ENCODE results near the gene PMCH. TPM values are rescaled to one million over a fixed set of nuclear protein-coding genes. Genes with fewer than 3 reads are reported as not detected.

The PMCH gene
- total RNA-seq, 1 experiment from 2014 or later, result not detected

DNA sequence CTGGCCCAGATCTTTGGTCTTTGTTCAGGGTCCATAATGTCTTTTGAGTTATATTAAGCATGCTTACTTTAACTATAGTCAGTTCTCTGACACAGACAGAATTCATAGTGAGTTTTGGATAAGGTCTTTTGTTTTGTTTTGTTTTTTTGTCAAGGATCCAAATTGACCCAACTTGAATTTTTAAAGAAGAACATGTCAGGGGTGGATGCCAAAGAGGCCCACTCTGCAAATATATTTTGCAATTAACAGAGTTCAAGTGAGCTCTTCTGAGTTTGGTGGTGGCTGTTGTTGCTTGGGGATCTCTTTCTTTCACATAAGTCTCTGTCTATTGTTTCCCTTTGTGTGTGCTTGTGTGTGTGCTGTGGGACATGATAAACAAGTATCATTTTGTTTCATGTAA, 34.4 kb upstream of the PMCH start:
- ChIA-PET POLR2A (no interaction called here), CTCF (interaction anchor here (1.2 to 2.3 kb wide), 2 partner anchors 292 to 579 kb away, joined by 3 to 5 read pairs; no protein-coding TSS in a partner anchor)
- no peak for ATAC-seq
- peaks cover 17% of the 10 kb centered on the region for H3K4me1 Mint-ChIP-seq
- H3K9me3 Mint-ChIP-seq, result peaks cover 17% of the 10 kb centered on the region
- H3K4me3 Mint-ChIP-seq, result no peak overlapping the region
- H3K36me3 Mint-ChIP-seq, result peaks cover 6% of the 10 kb centered on the region; the same call in 1 of the 2 replicates
- no peak for DNase-seq (ENCODE audit: low spot score)
- H3K27ac Mint-ChIP-seq, result no peak overlapping the region
- peaks cover 2% of the 10 kb centered on the region; the same call in 1 of the 2 replicates for H3K27me3 Mint-ChIP-seq (ENCODE audit: low read depth)
- TF ChIP-seq, protein P1, sequence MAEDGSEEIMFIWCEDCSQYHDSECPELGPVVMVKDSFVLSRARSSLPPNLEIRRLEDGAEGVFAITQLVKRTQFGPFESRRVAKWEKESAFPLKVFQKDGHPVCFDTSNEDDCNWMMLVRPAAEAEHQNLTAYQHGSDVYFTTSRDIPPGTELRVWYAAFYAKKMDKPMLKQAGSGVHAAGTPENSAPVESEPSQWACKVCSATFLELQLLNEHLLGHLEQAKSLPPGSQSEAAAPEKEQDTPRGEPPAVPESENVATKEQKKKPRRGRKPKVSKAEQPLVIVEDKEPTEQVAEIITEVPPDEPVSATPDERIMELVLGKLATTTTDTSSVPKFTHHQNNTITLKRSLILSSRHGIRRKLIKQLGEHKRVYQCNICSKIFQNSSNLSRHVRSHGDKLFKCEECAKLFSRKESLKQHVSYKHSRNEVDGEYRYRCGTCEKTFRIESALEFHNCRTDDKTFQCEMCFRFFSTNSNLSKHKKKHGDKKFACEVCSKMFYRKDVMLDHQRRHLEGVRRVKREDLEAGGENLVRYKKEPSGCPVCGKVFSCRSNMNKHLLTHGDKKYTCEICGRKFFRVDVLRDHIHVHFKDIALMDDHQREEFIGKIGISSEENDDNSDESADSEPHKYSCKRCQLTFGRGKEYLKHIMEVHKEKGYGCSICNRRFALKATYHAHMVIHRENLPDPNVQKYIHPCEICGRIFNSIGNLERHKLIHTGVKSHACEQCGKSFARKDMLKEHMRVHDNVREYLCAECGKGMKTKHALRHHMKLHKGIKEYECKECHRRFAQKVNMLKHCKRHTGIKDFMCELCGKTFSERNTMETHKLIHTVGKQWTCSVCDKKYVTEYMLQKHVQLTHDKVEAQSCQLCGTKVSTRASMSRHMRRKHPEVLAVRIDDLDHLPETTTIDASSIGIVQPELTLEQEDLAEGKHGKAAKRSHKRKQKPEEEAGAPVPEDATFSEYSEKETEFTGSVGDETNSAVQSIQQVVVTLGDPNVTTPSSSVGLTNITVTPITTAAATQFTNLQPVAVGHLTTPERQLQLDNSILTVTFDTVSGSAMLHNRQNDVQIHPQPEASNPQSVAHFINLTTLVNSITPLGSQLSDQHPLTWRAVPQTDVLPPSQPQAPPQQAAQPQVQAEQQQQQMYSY (CRISPR knock-in tag; IDR thresholded peaks at IDR 0.05), result no peak
- TF ChIP-seq, protein P2, sequence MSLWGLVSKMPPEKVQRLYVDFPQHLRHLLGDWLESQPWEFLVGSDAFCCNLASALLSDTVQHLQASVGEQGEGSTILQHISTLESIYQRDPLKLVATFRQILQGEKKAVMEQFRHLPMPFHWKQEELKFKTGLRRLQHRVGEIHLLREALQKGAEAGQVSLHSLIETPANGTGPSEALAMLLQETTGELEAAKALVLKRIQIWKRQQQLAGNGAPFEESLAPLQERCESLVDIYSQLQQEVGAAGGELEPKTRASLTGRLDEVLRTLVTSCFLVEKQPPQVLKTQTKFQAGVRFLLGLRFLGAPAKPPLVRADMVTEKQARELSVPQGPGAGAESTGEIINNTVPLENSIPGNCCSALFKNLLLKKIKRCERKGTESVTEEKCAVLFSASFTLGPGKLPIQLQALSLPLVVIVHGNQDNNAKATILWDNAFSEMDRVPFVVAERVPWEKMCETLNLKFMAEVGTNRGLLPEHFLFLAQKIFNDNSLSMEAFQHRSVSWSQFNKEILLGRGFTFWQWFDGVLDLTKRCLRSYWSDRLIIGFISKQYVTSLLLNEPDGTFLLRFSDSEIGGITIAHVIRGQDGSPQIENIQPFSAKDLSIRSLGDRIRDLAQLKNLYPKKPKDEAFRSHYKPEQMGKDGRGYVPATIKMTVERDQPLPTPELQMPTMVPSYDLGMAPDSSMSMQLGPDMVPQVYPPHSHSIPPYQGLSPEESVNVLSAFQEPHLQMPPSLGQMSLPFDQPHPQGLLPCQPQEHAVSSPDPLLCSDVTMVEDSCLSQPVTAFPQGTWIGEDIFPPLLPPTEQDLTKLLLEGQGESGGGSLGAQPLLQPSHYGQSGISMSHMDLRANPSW (CRISPR knock-in tag; conservative IDR thresholded peaks at IDR 0.05; ENCODE audit: low read depth), result no peak
- TF ChIP-seq ZNF532 (CRISPR knock-in tag; IDR thresholded peaks at IDR 0.05; ENCODE audit: borderline replicate concordance) (no peak), SMAD3 (CRISPR knock-in tag; IDR thresholded peaks at IDR 0.05; ENCODE audit: borderline replicate concordance) (no peak), USF1 (CRISPR knock-in tag; IDR thresholded peaks at IDR 0.05) (no peak), ZNF671 (CRISPR knock-in tag; IDR thresholded peaks at IDR 0.05) (no peak), MXD4 (CRISPR knock-in tag; IDR thresholded peaks at IDR 0.05; ENCODE audit: borderline replicate concordance) (no peak), ERG (CRISPR knock-in tag; IDR thresholded peaks at IDR 0.05) (no peak), ZNF423 (CRISPR knock-in tag; IDR thresholded peaks at IDR 0.05) (no peak), ELF4 (CRISPR knock-in tag; IDR thresholded peaks at IDR 0.05; ENCODE audit: low read depth) (no peak), FOXP1 (CRISPR knock-in tag; IDR thresholded peaks at IDR 0.05; ENCODE audit: borderline replicate concordance) (no peak), MYBL2 (CRISPR knock-in tag; IDR thresholded peaks at IDR 0.05) (no peak), KAT7 (CRISPR knock-in tag; IDR thresholded peaks at IDR 0.05; ENCODE audit: borderline replicate concordance) (no peak), GRHL2 (CRISPR knock-in tag; IDR thresholded peaks at IDR 0.05; ENCODE audit: insufficient replicate concordance, severe bottlenecking) (no peak), ZNF232 (CRISPR knock-in tag; IDR thresholded peaks at IDR 0.05) (no peak), ZNF121 (CRISPR knock-in tag; IDR thresholded peaks at IDR 0.05) (no peak)
- TF ChIP-seq, protein P3, sequence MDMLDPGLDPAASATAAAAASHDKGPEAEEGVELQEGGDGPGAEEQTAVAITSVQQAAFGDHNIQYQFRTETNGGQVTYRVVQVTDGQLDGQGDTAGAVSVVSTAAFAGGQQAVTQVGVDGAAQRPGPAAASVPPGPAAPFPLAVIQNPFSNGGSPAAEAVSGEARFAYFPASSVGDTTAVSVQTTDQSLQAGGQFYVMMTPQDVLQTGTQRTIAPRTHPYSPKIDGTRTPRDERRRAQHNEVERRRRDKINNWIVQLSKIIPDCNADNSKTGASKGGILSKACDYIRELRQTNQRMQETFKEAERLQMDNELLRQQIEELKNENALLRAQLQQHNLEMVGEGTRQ (CRISPR knock-in tag; IDR thresholded peaks at IDR 0.05), result no peak
